HG02943 (cell line): ENCODE results near the gene SUGCT.
A peak's percentile ranks its signal among the peaks of the same experiment; 100 is the strongest.

ENCODE experiments used
- ATAC-seq: cut with Tn5 transposase; IDR thresholded peaks from one replicate; pipeline ENCODE4 v1.9.1; 2021; ENCODE audit warnings: mild to moderate bottlenecking, low read depth, moderate library complexity; ENCODE audit not compliant: unreplicated experiment

SUGCT gene

DNA sequence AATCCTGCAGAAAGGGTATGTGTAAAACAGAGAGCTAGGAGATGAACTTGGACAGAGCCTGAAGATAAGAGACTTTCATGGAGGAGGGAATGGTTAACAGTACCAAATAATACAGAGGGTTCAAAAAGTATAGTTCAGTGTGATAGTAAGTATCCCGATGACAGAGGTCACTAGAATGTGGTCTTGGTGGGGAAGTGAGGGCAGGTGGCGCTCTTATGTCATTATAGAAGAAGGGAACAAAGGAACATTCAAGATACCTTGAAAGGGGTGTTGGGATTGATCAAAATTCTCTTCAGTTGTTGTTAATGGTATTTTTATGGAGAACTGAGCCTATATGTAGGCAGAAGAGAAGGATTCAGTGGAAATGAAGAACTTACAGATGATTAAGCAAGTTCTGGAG lies 312.5 kb downstream of the SUGCT start:
- ATAC-seq: no peak

DNA sequence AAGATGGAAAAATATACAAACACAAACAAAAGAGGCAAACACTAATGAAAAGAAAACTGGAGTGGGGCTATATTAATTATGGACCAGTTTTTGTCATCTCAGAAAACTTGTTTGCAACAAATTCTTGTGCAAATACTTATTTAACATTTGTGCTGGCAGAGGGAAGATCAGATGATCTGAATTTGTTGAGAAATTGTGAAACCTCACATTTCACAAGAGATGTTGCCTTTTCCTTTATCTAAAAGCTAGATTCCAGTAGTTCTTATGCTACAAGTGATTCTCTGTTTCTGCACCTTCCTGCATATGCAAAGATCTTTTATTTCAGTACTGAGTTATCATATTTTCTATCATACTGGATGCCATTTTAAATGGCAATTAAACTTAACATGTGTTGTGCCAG lies 320.7 kb downstream of the SUGCT start:
- ATAC-seq: no peak

DNA sequence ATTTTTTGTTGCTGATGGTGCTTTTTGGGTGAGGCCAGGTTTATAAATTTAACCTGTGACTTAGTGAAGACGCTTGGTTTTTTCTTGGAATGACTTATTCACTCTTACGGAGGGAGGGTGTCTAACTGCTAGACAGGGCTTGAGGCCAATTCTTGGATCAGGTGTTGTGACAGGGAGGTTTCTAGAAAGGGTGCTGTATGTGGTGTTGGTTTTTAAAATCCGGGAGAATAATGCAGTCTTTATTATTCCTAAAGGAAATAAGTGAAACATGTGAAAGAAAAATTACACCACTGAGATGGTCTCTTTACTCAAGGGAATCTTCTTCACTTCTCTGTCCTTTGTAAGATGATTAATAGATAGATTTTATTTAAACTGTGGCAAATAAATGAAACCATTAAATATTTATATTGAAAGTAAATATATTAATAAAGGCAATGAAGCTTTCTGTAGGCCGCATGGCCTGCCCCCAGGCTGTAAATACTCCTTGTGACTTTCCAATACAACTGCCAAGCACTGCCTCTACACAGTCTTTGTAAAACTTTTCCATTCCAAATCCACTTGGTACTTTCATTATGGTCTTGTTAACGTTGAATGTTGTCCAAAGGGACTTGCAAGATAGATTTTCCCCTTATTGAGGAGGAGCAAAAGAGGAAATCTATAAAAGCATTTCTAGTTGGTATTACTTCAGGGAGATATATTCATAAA lies 323.1 kb downstream of the SUGCT start:
- no peak for ATAC-seq

DNA sequence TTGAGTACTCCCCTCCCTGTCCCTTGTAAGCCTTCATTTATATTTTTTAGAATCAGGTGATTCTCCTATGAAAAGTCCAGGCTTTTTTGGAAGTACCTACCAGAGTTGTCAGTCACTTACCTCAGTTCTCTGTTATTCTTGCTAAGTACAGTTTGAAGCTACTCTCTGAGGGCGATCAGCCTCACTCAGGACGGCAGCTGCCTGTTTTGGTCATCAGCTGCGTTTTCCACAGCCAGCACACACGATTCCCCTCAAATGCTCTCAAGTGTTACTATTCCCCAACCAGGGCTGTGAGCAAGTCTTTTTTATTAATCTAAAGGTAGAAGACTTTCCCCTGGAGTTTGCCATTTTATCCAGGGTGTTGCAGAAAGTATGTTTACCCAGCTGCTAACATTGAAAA lies 328.6 kb downstream of the SUGCT start:
- ATAC-seq: no peak

DNA sequence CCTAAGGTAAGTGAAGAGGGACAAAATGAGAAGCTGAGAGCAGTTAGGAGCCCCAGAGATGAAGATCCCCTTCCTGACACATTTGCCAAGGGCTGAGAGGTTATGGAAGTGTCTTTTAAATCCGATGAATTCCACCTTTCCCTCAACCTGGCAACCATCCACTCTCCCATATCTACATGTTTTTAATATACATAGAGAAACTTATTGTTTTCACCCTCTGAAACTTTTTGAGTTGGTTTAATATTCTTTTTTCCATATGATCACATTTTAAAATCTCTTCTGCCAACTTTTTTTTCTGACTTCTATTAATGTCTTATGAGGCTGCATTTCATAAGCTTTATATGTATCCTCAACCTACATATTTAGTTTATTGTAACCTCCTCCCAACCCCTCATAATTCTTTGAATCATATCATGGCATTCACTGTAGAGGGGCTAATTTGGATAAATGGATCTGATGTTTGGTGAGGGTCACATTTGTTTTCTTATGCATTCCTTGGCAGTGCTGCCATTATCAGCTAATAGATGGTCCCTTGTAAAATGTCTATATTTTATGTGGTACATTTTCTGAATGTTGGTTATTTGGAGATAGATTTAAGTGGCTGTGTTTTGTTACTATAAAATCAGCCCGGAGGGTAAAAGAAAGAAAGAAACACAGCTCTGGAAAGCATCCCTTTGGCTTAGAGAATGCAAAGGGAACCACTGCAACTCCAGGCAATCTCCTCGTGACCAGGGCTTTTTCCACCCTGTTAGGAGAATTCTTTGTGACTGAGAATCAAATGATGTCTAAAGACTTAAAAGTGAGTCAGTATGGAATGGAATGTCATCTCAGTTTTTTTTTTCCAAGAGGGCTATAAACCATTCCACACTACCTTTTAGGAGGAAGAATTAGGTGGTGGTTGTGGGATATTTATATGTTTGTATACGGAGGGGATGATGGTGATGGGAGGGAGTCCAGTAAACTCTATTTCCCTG lies 334.4 kb downstream of the SUGCT start:
- no peak for ATAC-seq

DNA sequence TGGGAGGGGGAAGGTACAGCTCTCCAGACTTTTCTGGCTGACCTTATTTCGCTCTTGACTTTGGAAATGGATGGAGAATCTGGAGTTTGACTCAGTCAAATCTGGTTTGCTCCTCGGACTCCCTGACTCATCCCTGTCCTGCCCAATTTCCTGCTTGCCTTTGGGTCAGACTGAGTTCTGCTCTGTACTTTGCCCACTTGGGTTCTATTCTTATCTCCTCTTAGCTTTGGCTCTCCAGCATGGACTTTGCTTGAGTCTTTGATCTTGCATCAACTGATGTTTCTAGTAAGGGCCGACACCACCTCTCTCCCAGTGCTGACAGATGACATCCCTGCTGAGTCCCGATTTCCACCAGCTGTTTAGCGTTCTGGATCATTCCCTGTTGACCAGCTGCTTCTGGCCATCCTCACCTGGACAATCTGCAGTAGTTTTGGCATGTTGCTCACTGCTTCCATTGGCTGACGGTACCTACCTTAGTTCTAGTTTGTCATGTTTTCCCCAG lies 335.3 kb downstream of the SUGCT start:
- no peak for ATAC-seq

DNA sequence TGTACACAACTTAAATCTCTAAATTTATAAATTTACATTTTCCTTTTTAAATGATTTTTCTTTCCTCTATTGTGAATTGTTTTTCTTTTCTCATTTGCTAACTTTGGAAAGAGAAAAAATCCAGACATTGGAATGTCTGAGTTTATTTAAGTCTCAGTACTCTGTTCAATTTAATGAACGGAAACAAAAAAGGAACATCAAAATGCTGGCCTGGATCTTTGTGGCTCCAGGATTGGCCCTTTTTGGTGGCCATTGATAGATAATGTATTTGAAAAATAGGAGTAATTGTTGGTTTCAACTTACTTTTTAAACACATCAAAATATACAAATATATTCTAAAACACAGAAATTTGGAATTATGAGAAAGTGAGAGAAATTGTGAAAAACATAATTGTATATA lies 336.0 kb downstream of the SUGCT start:
- no peak for ATAC-seq

DNA sequence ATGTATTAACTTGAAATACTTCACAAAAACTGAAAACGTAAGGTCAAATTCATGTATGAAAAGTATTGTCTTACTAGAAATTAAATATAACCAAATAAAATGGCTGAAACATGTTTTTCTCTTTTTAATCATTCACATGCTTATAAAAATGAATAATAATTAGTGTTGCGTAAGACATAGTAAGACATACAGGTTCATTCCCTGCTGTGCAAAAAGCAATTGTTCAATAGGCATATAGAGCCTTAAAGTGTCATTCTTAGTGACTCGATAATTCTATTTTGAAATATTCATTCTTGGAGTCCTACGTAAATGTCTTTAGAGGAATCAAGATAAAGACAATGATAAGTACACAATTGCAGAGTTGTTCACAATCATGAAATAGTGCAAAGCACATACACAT lies 337.1 kb downstream of the SUGCT start:
- no peak for ATAC-seq

DNA sequence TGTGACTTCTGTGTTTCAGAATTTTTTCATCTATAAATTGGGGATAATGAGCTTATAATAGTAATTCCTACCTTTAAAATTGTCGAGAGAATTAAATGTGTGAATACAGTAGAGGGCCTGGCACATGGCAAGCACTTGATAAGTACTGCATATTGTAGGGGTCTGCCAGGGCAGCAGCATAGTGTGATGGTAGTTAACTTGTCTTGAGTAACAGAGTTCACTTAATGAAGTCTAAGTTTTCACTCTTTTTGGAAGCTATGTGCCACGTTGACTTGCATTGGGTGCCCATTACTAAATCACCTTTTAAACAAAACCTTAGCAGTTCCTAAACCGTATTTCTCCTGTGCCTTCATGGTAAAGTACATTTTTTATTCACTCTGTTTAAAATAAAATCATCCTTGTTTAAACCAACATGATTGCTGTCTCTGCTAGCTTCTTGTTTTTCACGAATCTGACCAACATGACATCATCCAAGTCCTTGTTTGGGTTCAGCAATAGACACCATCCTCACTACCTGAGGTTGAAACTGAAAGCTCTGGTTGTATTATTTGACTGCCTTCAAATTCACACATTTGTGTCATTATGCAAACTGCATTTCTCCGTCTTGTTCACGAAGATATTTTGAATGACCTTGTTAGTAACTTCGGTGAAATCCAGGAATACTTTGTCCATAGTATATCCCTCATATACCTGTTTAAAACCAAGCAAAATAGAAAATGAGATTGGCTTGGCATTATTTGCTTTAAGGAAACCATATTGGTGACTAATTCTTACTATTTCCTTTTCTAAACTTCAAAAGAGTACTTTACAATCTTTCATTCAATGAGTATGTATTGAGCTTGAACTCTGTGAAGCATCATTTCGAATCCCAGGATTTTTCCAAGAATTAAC lies 340.2 kb downstream of the SUGCT start:
- peak; percentile 94 for ATAC-seq

DNA sequence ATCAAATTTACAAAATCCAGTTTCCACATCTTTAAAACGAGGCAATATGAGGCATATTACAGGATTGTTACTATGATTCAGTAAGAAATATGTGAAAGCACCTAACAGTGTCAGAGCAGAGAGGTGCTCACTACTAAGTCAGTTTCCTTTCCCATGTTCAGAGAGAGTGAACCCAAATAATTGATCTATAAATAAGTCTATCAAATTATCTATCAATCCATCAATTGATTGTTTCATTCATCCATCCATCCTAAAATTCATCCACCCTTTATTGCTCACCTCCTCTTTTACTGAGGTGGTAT lies 340.8 kb downstream of the SUGCT start:
- no peak for ATAC-seq

DNA sequence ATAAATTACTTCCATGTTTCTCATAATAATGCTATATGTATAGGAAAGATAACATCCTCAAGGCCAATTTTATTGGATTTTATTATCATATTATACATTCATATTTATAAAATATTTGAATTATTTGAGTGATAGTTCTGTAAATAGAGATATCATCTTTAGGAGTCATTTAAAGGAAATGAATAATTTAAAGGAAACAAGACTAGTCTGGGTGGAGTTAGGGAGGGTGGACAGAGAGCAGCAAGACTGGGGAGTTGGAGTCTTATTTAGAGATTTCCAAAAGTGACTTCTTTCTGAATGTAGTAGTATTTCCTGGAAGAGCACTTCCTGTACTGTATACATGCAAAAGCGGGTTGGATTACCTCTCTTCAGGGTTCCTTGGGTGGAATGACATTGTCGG lies 342.3 kb downstream of the SUGCT start:
- no peak for ATAC-seq

DNA sequence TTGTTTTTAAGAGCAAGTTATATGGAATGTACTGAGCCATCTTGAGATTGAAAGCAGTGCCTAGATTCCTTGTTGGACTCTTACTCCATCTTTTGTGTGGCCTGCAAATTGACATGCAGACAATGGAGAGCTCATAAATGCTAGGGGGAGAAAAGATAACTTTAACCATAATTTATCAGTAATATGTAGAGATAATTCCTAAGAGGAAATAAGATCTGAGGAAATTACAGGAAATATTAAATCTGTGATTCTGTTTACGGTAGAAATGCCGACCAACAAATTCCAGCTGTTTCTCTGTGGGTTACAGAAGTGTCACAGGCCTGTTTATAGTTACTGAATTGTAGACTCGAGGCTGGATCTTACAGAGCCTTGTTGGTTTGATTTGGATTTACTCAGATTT lies 348.0 kb downstream of the SUGCT start:
- ATAC-seq: no peak

DNA sequence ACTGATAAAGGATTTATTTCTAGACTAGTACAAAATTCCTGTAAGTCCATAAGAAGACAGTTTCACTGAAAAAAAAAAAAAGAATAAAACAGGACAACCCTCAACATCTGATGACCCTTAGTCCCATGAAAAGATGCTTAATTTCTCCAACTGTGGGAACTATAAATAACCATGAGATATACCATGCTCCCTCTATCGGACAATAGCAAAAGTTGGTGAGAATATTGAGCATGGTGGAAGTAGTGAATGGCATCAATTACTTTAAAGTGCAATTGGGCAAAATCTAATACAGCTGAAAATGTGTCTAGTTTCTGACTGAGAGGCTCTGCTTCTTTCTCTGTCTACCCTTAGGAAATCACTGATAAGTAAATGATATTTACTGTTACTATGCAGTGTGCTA lies 348.8 kb downstream of the SUGCT start:
- no peak for ATAC-seq

DNA sequence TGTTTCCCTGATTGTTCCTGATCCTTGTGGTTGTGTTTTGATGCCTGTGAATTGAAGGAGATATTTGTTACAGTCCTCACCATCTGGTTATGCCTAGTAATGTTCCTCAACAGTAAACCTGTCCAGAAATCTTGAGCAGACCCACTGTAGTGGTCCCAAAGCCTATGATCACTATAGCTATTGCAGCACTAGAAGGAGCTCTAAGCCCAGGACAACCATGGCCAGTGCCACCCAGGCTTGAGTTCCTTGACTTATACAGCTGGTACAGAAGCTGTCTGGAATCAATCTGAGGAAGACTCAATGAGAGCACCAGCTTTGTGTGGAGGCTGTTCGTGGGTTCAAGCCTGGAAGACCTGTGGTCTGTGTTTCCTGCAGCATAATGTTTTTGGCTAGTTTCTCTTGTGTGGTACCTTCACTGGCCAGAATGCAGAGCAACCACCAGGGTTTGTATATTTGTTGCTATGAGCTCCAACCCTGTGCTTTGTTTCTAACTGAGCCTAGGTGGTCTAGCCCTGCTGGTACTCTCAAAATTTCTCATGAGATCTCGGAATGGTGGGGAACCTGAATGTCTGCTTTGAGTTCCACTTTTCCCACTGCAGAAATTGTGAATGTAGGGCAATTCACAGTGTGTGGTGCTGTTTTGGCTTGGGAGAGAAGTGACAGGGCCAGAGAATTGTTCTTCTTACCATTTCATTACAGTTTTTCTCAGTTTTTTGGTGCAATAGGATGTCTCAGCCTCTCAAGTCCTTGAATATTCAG lies 355.2 kb downstream of the SUGCT start:
- no peak for ATAC-seq

DNA sequence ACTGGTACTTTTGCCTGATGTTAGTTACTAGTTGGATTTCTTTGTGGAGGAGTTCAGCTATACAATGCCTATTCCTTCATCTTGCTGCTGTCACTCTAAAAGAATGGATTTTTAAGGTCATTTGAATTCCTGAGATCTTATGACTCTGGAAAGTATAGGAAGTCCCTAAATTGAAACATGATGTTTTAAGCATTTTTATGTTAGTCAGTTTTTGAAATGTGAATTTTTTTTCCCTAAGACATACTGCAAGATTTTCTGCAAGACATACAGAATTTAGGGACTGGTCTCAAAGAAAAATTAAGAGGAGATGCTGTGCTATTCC lies 355.8 kb downstream of the SUGCT start:
- no peak for ATAC-seq

DNA sequence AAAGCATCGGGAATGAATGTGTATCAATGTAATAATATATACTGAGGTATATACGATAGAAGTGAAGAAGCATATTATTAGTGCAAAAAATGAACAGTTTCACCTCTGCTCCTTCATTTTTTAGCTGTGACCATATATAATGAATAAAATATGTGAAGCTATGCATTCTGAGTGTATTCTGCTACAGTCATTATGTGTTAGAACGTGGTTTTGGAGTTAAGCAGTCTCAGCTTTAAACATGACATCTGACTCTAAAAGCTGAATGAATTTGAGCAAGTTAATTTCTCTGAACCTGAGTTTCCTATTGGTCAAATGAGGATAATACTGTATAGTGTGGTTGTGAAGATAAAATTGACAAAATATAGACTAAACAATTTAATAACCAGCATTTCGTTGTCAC lies 358.1 kb downstream of the SUGCT start:
- ATAC-seq: no peak

DNA sequence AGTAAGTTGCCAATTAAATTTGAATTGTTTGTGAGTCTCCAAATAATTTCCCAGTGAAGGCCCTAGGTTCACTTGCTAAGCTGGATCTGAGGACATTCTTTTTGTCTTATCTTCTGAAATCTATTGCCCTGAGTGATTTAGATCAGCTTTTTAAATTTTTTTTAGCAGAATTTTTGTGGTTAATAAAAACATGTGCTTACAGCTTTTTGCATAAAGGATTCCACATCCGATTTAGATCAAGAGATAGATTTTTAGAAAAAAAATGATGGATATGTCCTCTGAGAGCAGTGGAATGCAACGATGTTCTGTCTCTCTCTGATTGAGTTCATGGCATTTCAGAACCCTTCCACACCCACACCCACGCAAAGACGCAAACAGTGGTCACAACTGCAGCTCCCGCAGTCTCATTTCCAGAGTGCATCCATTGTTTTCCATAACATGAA lies 358.8 kb downstream of the SUGCT start:
- ATAC-seq: no peak

DNA sequence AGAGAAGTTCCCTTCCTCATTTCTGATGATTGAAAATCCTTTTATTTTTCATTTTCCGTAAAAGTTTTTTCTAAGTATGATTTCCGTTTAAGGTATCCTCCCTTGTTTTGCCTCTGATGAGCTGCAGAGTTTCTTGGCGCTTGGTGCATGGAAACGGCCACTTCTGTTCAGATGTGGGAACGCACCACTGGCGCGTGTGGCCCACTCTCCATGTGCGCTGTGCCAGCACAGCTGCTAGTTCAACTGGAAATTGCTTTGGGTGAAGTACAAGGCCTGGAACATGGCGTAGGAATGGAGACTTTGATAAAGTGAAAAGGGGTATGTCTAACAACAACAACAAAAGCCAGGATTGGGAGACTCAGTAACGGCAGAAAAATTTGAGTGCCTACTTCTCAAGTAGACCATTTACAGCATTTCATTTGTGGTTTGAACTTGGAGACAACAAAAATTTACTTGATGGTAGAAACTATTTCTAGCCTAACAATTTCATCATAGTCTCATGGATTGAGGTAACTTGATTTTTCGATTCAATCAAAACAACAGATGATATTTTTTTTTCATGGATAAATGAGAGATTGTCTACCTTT lies 364.2 kb downstream of the SUGCT start:
- ATAC-seq: no peak

DNA sequence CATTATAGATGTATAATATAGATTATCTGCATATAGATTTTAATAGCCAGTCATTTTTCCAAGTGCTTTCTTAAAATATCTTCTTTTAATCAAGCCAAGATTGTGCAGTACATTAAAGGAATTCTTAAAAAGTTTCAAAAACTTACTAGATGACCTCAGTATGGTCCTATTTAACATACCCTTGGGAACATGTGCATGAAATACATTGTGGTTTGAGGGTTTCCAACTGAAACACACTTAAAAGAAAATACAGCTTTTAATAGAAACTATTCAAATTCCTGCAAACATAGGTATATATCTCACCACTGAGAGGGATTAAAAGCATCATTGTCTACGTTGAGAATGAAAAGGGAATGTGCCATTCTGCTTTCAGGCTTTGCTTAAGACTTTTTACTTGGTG lies 364.9 kb downstream of the SUGCT start:
- no peak for ATAC-seq

DNA sequence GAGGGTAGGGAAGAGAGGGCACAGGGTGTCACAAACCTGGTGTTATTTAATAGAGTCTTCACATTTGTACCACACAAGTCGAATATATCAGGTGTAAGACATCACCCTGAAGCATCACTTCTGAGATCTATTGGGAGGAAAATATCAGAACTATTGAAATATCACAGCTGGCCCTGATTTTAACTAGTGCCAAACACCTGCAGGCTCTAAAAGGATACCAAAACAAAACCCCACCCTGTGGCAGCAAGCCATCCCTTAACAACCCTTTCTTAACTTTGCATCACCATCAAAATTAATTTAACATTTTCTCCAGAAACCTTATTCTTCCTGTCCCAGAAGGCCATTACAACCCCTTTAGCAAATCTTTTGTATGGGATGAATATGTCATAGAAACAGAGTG lies 365.4 kb downstream of the SUGCT start:
- no peak for ATAC-seq
